Measurements from ENCODE around the gene ZNF611. TPM values are rescaled to one million over a fixed set of nuclear protein-coding genes. Genes with fewer than 3 reads are reported as not detected.
"Not testable (repeated sequence)": the region's sequence is repeated elsewhere in the genome, so short reads cannot be mapped to it uniquely, and the experiment has no call there.

ZNF611 gene
- total and polyA plus RNA-seq, 7 experiments from 2014 or later = 23.4 to 56.0 (median 36.8) TPM

- Histone ChIP-seq H3K27ac (ENCODE audit: low read depth, low read length) (no peak overlapping the region), H3K4me1 (ENCODE audit: control insufficient read depth in 2 of 2, insufficient read depth in 2 of 2, low read length in 2 of 2) (no peaks in the 10 kb centered on the region), H3K4me3 (ENCODE audit: low read length) (no peak overlapping the region), H3K9me3 (ENCODE audit: control insufficient read depth in 2 of 3, low read length in 3 of 3) (peaks cover 0 to 13% (median 0%) of the 10 kb centered on the region in 3 experiments), H3K36me3 (ENCODE audit: control insufficient read depth in 2 of 3, insufficient read depth in 3 of 3, low read length in 3 of 3) (peaks cover 0 to 54% (median 1%) of the 10 kb centered on the region in 3 experiments), H3K27me3 (ENCODE audit: control insufficient read depth in 2 of 2, insufficient read depth in 2 of 2, low read length in 2 of 2) (no peaks in the 10 kb centered on the region)
- no peak for DNase-seq
- ChIA-PET CTCF (interaction anchor here (0.5 to 0.6 kb wide), 2 partner anchors 188 to 723 kb away, joined by 3 to 7 read pairs; no protein-coding TSS in a partner anchor), POLR2A (no interaction called here)
- no peak for ATAC-seq
- intact Hi-C loops (cut with micrococcal nuclease) = no loop called here
- Mint-ChIP-seq H3K4me1 (peaks cover 0 to 11% (median 8%) of the 10 kb centered on the region in 7 donors), H3K36me3 (peaks cover 23 to 84% (median 70%) of the 10 kb centered on the region in 5 donors), H3K9me3 (peaks cover 8 to 79% (median 34%) of the 10 kb centered on the region in 11 donors), H3K4me3 (no peak overlapping the region), H3K27ac (no peak overlapping the region), H3K27me3 (no peaks in the 10 kb centered on the region)
Measured at GRCh38 chr19:52722062-52723003, 12.5 kb downstream of the ZNF611 start.

- H3K4me3 Mint-ChIP-seq; H3K4me1 ChIP-seq (ENCODE audit: control insufficient read depth in 2 of 2, insufficient read depth in 2 of 2, low read length in 2 of 2); H3K27ac ChIP-seq (ENCODE audit: low read depth, low read length); H3K27ac Mint-ChIP-seq; H3K27me3 ChIP-seq (ENCODE audit: control insufficient read depth in 2 of 2, insufficient read depth in 2 of 2, low read length in 2 of 2); H3K4me3 ChIP-seq (ENCODE audit: low read length); ATAC-seq; POLR2A ChIA-PET; H3K27me3 Mint-ChIP-seq; DNase-seq; intact Hi-C loops (cut with micrococcal nuclease); CTCF ChIA-PET: not testable (repeated sequence)
- Histone ChIP-seq H3K36me3 (ENCODE audit: control insufficient read depth in 2 of 3, insufficient read depth in 3 of 3, low read length in 3 of 3) (peaks cover 0 to 40% (median 0%) of the 10 kb centered on the region in 3 experiments), H3K9me3 (ENCODE audit: control insufficient read depth in 2 of 3, low read length in 3 of 3) (peaks cover 0 to 13% (median 0%) of the 10 kb centered on the region in 3 experiments)
- peaks cover 6 to 24% (median 12%) of the 10 kb centered on the region in 7 donors for H3K4me1 Mint-ChIP-seq
- peaks cover 8 to 88% (median 35%) of the 10 kb centered on the region in 11 donors for H3K9me3 Mint-ChIP-seq
- peaks cover 31 to 88% (median 77%) of the 10 kb centered on the region in 5 donors for H3K36me3 Mint-ChIP-seq
Measured at GRCh38 chr19:52720541-52720940, 14.3 kb downstream of the ZNF611 start.

- Histone ChIP-seq H3K27me3 (ENCODE audit: control insufficient read depth in 2 of 2, insufficient read depth in 2 of 2, low read length in 2 of 2) (no peaks in the 10 kb centered on the region), H3K4me1 (ENCODE audit: control insufficient read depth in 2 of 2, insufficient read depth in 2 of 2, low read length in 2 of 2) (no peaks in the 10 kb centered on the region), H3K9me3 (ENCODE audit: control insufficient read depth in 2 of 3, low read length in 3 of 3) (peaks cover 0 to 17% (median 0%) of the 10 kb centered on the region in 3 experiments), H3K4me3 (ENCODE audit: low read length) (no peak overlapping the region), H3K36me3 (ENCODE audit: control insufficient read depth in 2 of 3, insufficient read depth in 3 of 3, low read length in 3 of 3) (peaks cover 0 to 38% (median 0%) of the 10 kb centered on the region in 3 experiments), H3K27ac (ENCODE audit: low read depth, low read length) (no peak overlapping the region)
- Mint-ChIP-seq H3K27ac (peak overlapping the region in 2 of 9 donors; percentile 10 to 67), H3K36me3 (peaks cover 20 to 87% (median 79%) of the 10 kb centered on the region in 5 donors), H3K27me3 (no peaks in the 10 kb centered on the region), H3K9me3 (peaks cover 5 to 91% (median 37%) of the 10 kb centered on the region in 11 donors), H3K4me3 (no peak overlapping the region), H3K4me1 (peaks cover 0 to 27% (median 10%) of the 10 kb centered on the region in 7 donors)
- ATAC-seq (no peak), DNase-seq (no peak)
- CTCF ChIA-PET = no interaction called here
- intact Hi-C loops (cut with micrococcal nuclease) = no loop called here
- POLR2A ChIA-PET = no interaction called here
Measured at GRCh38 chr19:52716522-52716921, 18.3 kb downstream of the ZNF611 start.

- H3K27ac ChIP-seq (ENCODE audit: low read depth, low read length); intact Hi-C loops (cut with micrococcal nuclease); H3K4me3 Mint-ChIP-seq; POLR2A ChIA-PET; CTCF ChIA-PET; H3K27me3 ChIP-seq (ENCODE audit: control insufficient read depth in 2 of 2, insufficient read depth in 2 of 2, low read length in 2 of 2); H3K4me1 ChIP-seq (ENCODE audit: control insufficient read depth in 2 of 2, insufficient read depth in 2 of 2, low read length in 2 of 2); H3K4me3 ChIP-seq (ENCODE audit: low read length); H3K27me3 Mint-ChIP-seq; DNase-seq: not testable (repeated sequence)
- H3K4me1 Mint-ChIP-seq = peaks cover 0 to 27% (median 10%) of the 10 kb centered on the region in 7 donors
- H3K9me3 Mint-ChIP-seq = peaks cover 9 to 89% (median 39%) of the 10 kb centered on the region in 11 donors
- peaks cover 24 to 87% (median 80%) of the 10 kb centered on the region in 5 donors for H3K36me3 Mint-ChIP-seq
- peak; percentile 74 for ATAC-seq
- Histone ChIP-seq H3K36me3 (ENCODE audit: control insufficient read depth in 2 of 3, insufficient read depth in 3 of 3, low read length in 3 of 3) (peaks cover 0 to 38% (median 5%) of the 10 kb centered on the region in 3 experiments), H3K9me3 (ENCODE audit: control insufficient read depth in 2 of 3, low read length in 3 of 3) (peaks cover 0 to 12% (median 0%) of the 10 kb centered on the region in 3 experiments)
- H3K27ac Mint-ChIP-seq = peak overlapping the region in 4 of 9 donors; percentile 25 to 67 (median 52)
Measured at GRCh38 chr19:52715902-52716301, 18.9 kb downstream of the ZNF611 start.

GRCh38 chr19:52715330-52715729 lies 19.5 kb downstream of the ZNF611 start:
- Mint-ChIP-seq H3K4me1 (peaks cover 0 to 27% (median 10%) of the 10 kb centered on the region in 7 donors), H3K27ac (peak overlapping the region in 5 of 9 donors; percentile 16 to 67 (median 31)), H3K9me3 (peaks cover 9 to 91% (median 42%) of the 10 kb centered on the region in 11 donors), H3K36me3 (peaks cover 24 to 88% (median 82%) of the 10 kb centered on the region in 5 donors)
- H3K27me3 ChIP-seq (ENCODE audit: control insufficient read depth in 2 of 2, insufficient read depth in 2 of 2, low read length in 2 of 2); H3K27ac ChIP-seq (ENCODE audit: low read depth, low read length); ATAC-seq; H3K4me1 ChIP-seq (ENCODE audit: control insufficient read depth in 2 of 2, insufficient read depth in 2 of 2, low read length in 2 of 2); POLR2A ChIA-PET; DNase-seq; H3K9me3 ChIP-seq (ENCODE audit: control insufficient read depth in 2 of 3, low read length in 3 of 3); intact Hi-C loops (cut with micrococcal nuclease); H3K4me3 ChIP-seq (ENCODE audit: low read length); H3K27me3 Mint-ChIP-seq; CTCF ChIA-PET; H3K4me3 Mint-ChIP-seq: not testable (repeated sequence)
- H3K36me3 ChIP-seq (ENCODE audit: control insufficient read depth in 2 of 3, insufficient read depth in 3 of 3, low read length in 3 of 3) = peaks cover 0 to 38% (median 9%) of the 10 kb centered on the region in 3 experiments

GRCh38 chr19:52713051-52713450 lies 21.8 kb downstream of the ZNF611 start:
- Histone ChIP-seq H3K9me3 (ENCODE audit: control insufficient read depth in 2 of 3, low read length in 3 of 3) (peaks cover 0 to 19% (median 3%) of the 10 kb centered on the region in 3 experiments), H3K36me3 (ENCODE audit: control insufficient read depth in 2 of 3, insufficient read depth in 3 of 3, low read length in 3 of 3) (peaks cover 0 to 51% (median 15%) of the 10 kb centered on the region in 3 experiments)
- Mint-ChIP-seq H3K4me1 (peaks cover 0 to 17% (median 7%) of the 10 kb centered on the region in 7 donors), H3K9me3 (peaks cover 9 to 92% (median 41%) of the 10 kb centered on the region in 11 donors), H3K36me3 (peaks cover 25 to 89% (median 88%) of the 10 kb centered on the region in 5 donors)
- H3K4me3 Mint-ChIP-seq; H3K27me3 Mint-ChIP-seq; H3K4me1 ChIP-seq (ENCODE audit: control insufficient read depth in 2 of 2, insufficient read depth in 2 of 2, low read length in 2 of 2); CTCF ChIA-PET; POLR2A ChIA-PET; H3K27ac ChIP-seq (ENCODE audit: low read depth, low read length); intact Hi-C loops (cut with micrococcal nuclease); H3K4me3 ChIP-seq (ENCODE audit: low read length); H3K27ac Mint-ChIP-seq; H3K27me3 ChIP-seq (ENCODE audit: control insufficient read depth in 2 of 2, insufficient read depth in 2 of 2, low read length in 2 of 2); DNase-seq; ATAC-seq: not testable (repeated sequence)
